B cell (primary cell): Measurements from ENCODE around the gene CLEC4G. TPM values are rescaled to one million over a fixed set of nuclear protein-coding genes. Genes with fewer than 3 reads are reported as not detected.

Experiments
- ATAC-seq: fragments of 200-7000 bp; cut with Tn5 transposase; one replicate; pipeline ENCODE4 v1.10.0; 2021; ENCODE audit warnings: low read depth, mild to moderate bottlenecking, moderate number of reproducible peaks, moderate library complexity
- CTCF ChIA-PET: fragments of 350-600 bp; sonication (Branson Sonifier 250); formaldehyde crosslinking; loops from one replicate; lab custom pipeline; 2021; ENCODE audit warnings: antibody characterized with exemption, inconsistent platforms; lab: Charles Lee
- POLR2A ChIA-PET: fragments of 350-600 bp; sonication (Branson Sonifier 250); formaldehyde crosslinking; loops from one replicate; lab custom pipeline; 2021; ENCODE audit warnings: antibody characterized with exemption; lab: Charles Lee
- DNase-seq: peaks from one replicate; pipeline ENCODE4 v3.0.0; 2013
- H2AFZ ChIP-seq: 2 replicates; pipeline ENCODE4 v1.6.1; 2012; ENCODE audit warnings: mild to moderate bottlenecking, low read depth, low read length; ENCODE audit not compliant: insufficient read depth, poor library complexity, severe bottlenecking
- H3K27ac ChIP-seq, 2 donors: 1 replicate in 1 of 2; 2 replicates in 1 of 2; pipeline ENCODE4 v1.5.1; 2012 to 2013; ENCODE audit warnings: low read length in 2 of 2, mild to moderate bottlenecking in 2 of 2, moderate library complexity in 1 of 2
- H3K27me3 ChIP-seq, 4 experiments: fragments of 200-600 bp in 1 of 4; sonication (generic) in 1 of 4; replicated peaks in 1 of 4; 1 replicate in 2 of 4; 2 replicates in 2 of 4; pipeline versions ENCODE4 v1.6.1 to v1.7.0; 2013 to 2016; ENCODE audit warnings: low read length in 3 of 4, mild to moderate bottlenecking in 2 of 4, mixed read lengths in 1 of 4, moderate library complexity in 1 of 4; ENCODE audit not compliant: insufficient read depth in 4 of 4, control insufficient read depth in 3 of 4; ENCODE audit errors: control extremely low read depth in 1 of 4
- H3K36me3 ChIP-seq, 2 experiments: replicated peaks in 1 of 2; 1 replicate in 1 of 2; 2 replicates in 1 of 2; pipeline versions ENCODE4 v1.6.1 to v1.7.1; 2013; ENCODE audit warnings: low read length in 1 of 2; ENCODE audit not compliant: insufficient read depth in 2 of 2, control insufficient read depth in 1 of 2; ENCODE audit errors: control extremely low read depth in 1 of 2, extremely low read depth in 1 of 2
- H3K4me1 ChIP-seq, 2 donors: fragments of 200-600 bp in 1 of 2; sonication (generic) in 1 of 2; 1 replicate in 1 of 2; 2 replicates in 1 of 2; pipeline versions ENCODE4 v1.5.1 to v1.6.1; 2013 to 2017; ENCODE audit warnings: low read length in 2 of 2; ENCODE audit not compliant: control insufficient read depth in 2 of 2, insufficient read depth in 2 of 2
- H3K4me2 ChIP-seq: replicated peaks from 2 replicates; pipeline ENCODE3; 2012; ENCODE audit warnings: mild to moderate bottlenecking, low read depth, low read length; ENCODE audit not compliant: poor library complexity, severe bottlenecking
- H3K4me3 ChIP-seq, 5 experiments: fragments of 200-600 bp in 1 of 5; sonication (generic) in 1 of 5; 1 replicate in 3 of 5; 2 replicates in 2 of 5; pipeline versions ENCODE4 v1.5.1 to v1.7.0; 2011 to 2016; ENCODE audit warnings: low read length in 4 of 5, mild to moderate bottlenecking in 4 of 5, low read depth in 2 of 5, control low read depth in 1 of 5, moderate library complexity in 1 of 5; ENCODE audit not compliant: insufficient read depth in 1 of 5; ENCODE audit errors: control extremely low read depth in 1 of 5, extremely low read depth in 1 of 5
- H3K79me2 ChIP-seq: fragments of 200-600 bp; sonication (generic); one replicate; pipeline ENCODE4 v1.6.0; 2016; ENCODE audit warnings: low read length; ENCODE audit not compliant: control insufficient read depth, insufficient read depth
- H3K9ac ChIP-seq: fragments of 200-600 bp; sonication (generic); 2 replicates; pipeline ENCODE4 v1.6.1; 2017; ENCODE audit warnings: mild to moderate bottlenecking, low read length, moderate library complexity
- H3K9me3 ChIP-seq, 3 donors: one replicate each; pipeline versions ENCODE4 v1.6.1 to v1.7.1; 2013; ENCODE audit warnings: low read length in 2 of 3; ENCODE audit not compliant: control insufficient read depth in 2 of 3, insufficient read depth in 1 of 3; ENCODE audit errors: control extremely low read depth in 1 of 3
- H4K20me1 ChIP-seq: 2 replicates; pipeline ENCODE4 v1.6.0; 2012; ENCODE audit warnings: mild to moderate bottlenecking, low read length; ENCODE audit not compliant: insufficient read depth, control insufficient read depth, poor library complexity, severe bottlenecking
- H3K27ac Mint-ChIP-seq: one replicate; pipeline ENCODE4 v1.8.0; 2021; ENCODE audit warnings: mixed read lengths
- H3K27me3 Mint-ChIP-seq: one replicate; pipeline ENCODE4 v1.8.0; 2021; ENCODE audit warnings: mixed read lengths
- H3K4me1 Mint-ChIP-seq: one replicate; pipeline ENCODE4 v1.8.0; 2021; ENCODE audit warnings: mixed read lengths
- H3K4me3 Mint-ChIP-seq: one replicate; pipeline ENCODE4 v1.8.0; 2021; ENCODE audit warnings: mixed read lengths
- H3K9me3 Mint-ChIP-seq: one replicate; pipeline ENCODE4 v1.8.0; 2022; ENCODE audit warnings: mixed read lengths; ENCODE audit not compliant: insufficient read depth
- CTCF ChIP-seq: fragments of 200-600 bp; IDR thresholded peaks from one replicate; pipeline ENCODE4 v1.8.0; 2022; ENCODE audit warnings: antibody characterized with exemption, mild to moderate bottlenecking
- EZH2 ChIP-seq: IDR thresholded peaks from 2 replicates; pipeline ENCODE4 v1.6.1; 2012; ENCODE audit warnings: borderline replicate concordance, low read depth, mild to moderate bottlenecking, moderate library complexity, low read length; ENCODE audit not compliant: insufficient read depth, poor library complexity, severe bottlenecking
- WGBS: methylation state at CpG from one replicate; pipeline ENCODE4 v1.1.5; 2013; ENCODE audit warnings: missing lambda C conversion rate; ENCODE audit not compliant: insufficient coverage; 5-methylcytosine and 5-hydroxymethylcytosine counted together
- intact Hi-C: fragments of 100-400 bp; cut with micrococcal nuclease; formaldehyde crosslinking; loops from one replicate; pipeline ENCODE4 v1.10.0; 2022
- polyA plus RNA-seq: library from polyadenylated mRNA; depleted of rRNA; stranded (reverse); fragments of >200 nt; gene quantifications from 2 replicates; pipeline ENCODE4 v1.2.3, GENCODE V29; 2012
- total RNA-seq, 2 donors: library from RNA; stranded (reverse); fragments of 120-200 nt in 1 of 2; gene quantifications; 1 replicate in 1 of 2; 2 replicates in 1 of 2; pipeline versions ENCODE4 v1.2.3 to v1.2.4, GENCODE V29; 2013 to 2022

The CLEC4G gene
- total and polyA plus RNA-seq, 2 donors (not counting 1 experiment from before 2014, with no cell fraction given), result 1.3 TPM; not detected in 1

GRCh38 chr19:7775761-7776160, 43.9 kb upstream of the CLEC4G start:
- POLR2A ChIA-PET, result no interaction called here
- Mint-ChIP-seq H3K4me3 (no peak overlapping the region), H3K9me3 (no peaks in the 10 kb centered on the region), H3K27ac (no peak overlapping the region), H3K4me1 (peaks cover 20% of the 10 kb centered on the region), H3K27me3 (peaks cover 22% of the 10 kb centered on the region)
- Histone ChIP-seq H3K4me3 (no peak overlapping the region), H3K4me1 (peaks cover 15 to 16% of the 10 kb centered on the region in 2 donors), H3K9me3 (peaks cover 0 to 7% (median 3%) of the 10 kb centered on the region in 3 donors), H3K27ac (no peak overlapping the region), H3K79me2 (no peaks in the 10 kb centered on the region), H3K36me3 (no peaks in the 10 kb centered on the region), H3K4me2 (no peak overlapping the region), H2AFZ (no peak overlapping the region), H3K9ac (no peak overlapping the region), H4K20me1 (no peaks in the 10 kb centered on the region), H3K27me3 (peaks cover 0 to 6% (median 0%) of the 10 kb centered on the region in 4 experiments)
- DNase-seq (no peak), ATAC-seq (no peak)
- TF ChIP-seq EZH2, result no peak
- TF ChIP-seq CTCF, result no peak
- intact Hi-C loops, result no loop called here
- CTCF ChIA-PET, result interaction anchor here (0.7 kb wide), 1 partner anchor 24 kb away, joined by 3 read pairs; no protein-coding TSS in a partner anchor
- 95% methylated on average over 8 of the region's 9 CpGs for WGBS

- ATAC-seq (no peak), DNase-seq (no peak)
- Histone ChIP-seq H2AFZ (no peak overlapping the region), H4K20me1 (no peaks in the 10 kb centered on the region), H3K79me2 (no peaks in the 10 kb centered on the region), H3K9me3 (no peaks in the 10 kb centered on the region), H3K4me3 (no peak overlapping the region), H3K36me3 (no peaks in the 10 kb centered on the region), H3K27ac (no peak overlapping the region), H3K27me3 (peaks cover 0 to 6% (median 0%) of the 10 kb centered on the region in 4 experiments), H3K4me1 (peaks cover 15 to 16% of the 10 kb centered on the region in 2 donors), H3K4me2 (no peak overlapping the region), H3K9ac (no peak overlapping the region)
- peaks cover 22% of the 10 kb centered on the region for H3K27me3 Mint-ChIP-seq
- H3K4me1 Mint-ChIP-seq, result peaks cover 20% of the 10 kb centered on the region
- POLR2A ChIA-PET, result no interaction called here
- TF ChIP-seq CTCF, result no peak
- H3K4me3 Mint-ChIP-seq, result no peak overlapping the region
- CTCF ChIA-PET, result interaction anchor here (0.6 kb wide), 1 partner anchor 25 kb away, joined by 3 read pairs; no protein-coding TSS in a partner anchor
- intact Hi-C loops, result no loop called here
- H3K9me3 Mint-ChIP-seq, result no peaks in the 10 kb centered on the region
- H3K27ac Mint-ChIP-seq, result no peak overlapping the region
- 94% methylated on average over 8 of the region's 9 CpGs for WGBS
These were observed 41.9 kb upstream of the CLEC4G start for GRCh38 chr19:7773841-7774240.
